HFF-Myc (cell line): ENCODE data around the gene ARRB1.

Experiments used
- DNase-seq: peaks from one replicate; pipeline ENCODE4 v3.0.0-alpha.2; 2011; ENCODE audit warnings: low read depth; ENCODE audit errors: extremely low read depth
- H3K4me3 ChIP-seq: replicated peaks from 2 replicates; pipeline ENCODE4 v1.5.1; 2011; ENCODE audit warnings: low read depth, mild to moderate bottlenecking, control low read depth, low read length
- CTCF ChIP-seq: IDR thresholded peaks from 2 replicates; pipeline ENCODE4 v1.5.1; 2012; ENCODE audit warnings: mild to moderate bottlenecking, low read depth, low read length, control low read depth; ENCODE audit errors: missing control alignments

The ARRB1 gene

GRCh38 chr11:75254326-75254725 is 97.1 kb downstream of the ARRB1 start:
- H3K4me3 ChIP-seq, result no peak overlapping the region
- DNase-seq, result no peak
- no peak for TF ChIP-seq CTCF

- no peak for TF ChIP-seq CTCF
- no peak overlapping the region for H3K4me3 ChIP-seq
- no peak for DNase-seq
Observed at GRCh38 chr11:75249704-75250103, 101.8 kb downstream of the ARRB1 start.

DNA sequence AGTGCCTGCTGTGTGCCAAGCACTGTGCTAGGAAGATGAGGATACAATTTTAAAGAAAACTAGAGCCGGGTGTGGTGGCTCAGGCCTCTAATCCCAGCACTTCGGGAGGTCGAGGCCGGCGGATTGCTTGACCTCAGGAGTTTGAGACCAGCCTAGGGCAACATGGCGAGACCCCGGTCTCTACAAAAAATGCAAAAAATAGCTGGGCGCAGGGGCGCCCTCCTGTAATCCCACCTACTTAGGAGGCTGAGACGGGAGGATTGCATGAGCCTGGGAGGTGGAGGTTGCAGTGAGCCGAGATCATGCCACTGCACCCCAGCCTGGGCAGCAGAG is 102.6 kb downstream of the ARRB1 start:
- TF ChIP-seq CTCF, result no peak
- H3K4me3 ChIP-seq, result no peak overlapping the region
- no peak for DNase-seq

DNA sequence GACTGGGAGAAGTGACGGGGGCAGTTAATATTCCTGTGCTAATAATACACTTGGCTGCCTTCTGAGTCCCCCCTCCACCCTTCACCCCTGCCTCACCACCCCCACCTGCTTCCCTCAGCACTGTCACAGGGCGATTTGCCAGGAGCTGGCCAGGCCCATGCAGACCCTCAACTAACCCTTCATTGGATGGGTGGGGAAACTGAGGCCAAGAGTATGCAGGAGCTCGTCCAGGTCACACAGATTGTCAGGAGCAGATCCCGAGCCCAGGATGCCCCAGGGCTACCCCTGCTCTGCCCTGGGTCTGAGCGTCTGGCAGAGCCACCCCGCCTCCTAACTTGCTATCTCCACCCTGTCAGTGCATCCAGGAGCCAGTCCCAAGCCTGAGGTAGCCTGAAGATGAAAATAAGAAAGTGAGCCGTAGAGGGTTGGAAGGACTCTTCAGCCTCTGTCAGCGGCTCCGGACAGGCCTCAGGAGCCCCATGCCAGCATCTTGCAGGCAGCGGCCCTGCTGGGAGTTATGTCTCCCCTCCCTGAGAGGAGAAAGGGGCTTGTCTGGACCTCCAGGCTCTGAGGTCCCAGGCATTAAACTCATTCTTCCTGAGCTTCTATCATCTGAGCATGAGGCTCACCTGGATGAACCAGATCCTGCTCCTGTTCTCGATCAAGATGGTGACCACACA is 104.7 kb downstream of the ARRB1 start:
- H3K4me3 ChIP-seq, result no peak overlapping the region
- no peak for DNase-seq
- no peak for TF ChIP-seq CTCF

- TF ChIP-seq CTCF, result no peak
- H3K4me3 ChIP-seq, result no peak overlapping the region
- no peak for DNase-seq
Observed at GRCh38 chr11:75246006-75246670, 105.3 kb downstream of the ARRB1 start.

DNA sequence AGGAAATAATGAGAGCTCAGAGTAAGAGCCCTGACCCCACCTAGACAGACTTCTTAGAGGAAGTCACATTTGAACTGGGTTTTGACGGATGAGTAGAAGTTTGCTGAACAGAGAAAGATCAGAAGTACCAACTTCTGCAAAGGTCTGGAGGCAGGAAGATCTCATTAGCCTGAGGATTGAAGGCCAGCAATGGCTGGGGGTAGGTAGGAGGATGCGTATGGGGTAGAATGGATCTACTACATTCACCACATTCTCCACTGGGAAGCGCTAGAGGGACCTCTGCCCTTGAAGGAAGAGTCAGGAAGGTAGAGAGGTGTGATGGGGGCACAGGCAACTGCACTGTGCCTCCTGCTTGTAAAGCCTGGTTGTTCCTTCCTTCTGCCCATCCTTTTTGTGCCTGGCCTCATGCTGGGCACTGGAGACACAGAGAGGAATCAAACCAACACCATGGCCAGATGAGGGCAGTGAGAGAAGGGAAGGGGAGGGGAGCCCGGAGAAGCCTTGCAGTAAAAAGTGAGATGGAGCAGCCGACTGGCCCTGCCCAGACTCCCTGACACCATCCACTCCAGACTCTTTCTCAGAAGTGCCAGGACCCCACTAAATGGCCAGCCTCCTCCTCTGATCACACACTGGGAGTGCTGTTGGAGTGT is 106.0 kb downstream of the ARRB1 start:
- no peak overlapping the region for H3K4me3 ChIP-seq
- DNase-seq, result no peak
- TF ChIP-seq CTCF, result peak; percentile 8
